ENCODE results near the gene ATG4A. TPM values are rescaled to one million over a fixed set of nuclear protein-coding genes. Genes with fewer than 3 reads are reported as not detected.
A peak's percentile ranks its signal among the peaks of the same experiment; 100 is the strongest.

Gene ATG4A
- polyA plus RNA-seq, 3 donors = 6.6 to 16.8 (median 16.6) TPM

DNA sequence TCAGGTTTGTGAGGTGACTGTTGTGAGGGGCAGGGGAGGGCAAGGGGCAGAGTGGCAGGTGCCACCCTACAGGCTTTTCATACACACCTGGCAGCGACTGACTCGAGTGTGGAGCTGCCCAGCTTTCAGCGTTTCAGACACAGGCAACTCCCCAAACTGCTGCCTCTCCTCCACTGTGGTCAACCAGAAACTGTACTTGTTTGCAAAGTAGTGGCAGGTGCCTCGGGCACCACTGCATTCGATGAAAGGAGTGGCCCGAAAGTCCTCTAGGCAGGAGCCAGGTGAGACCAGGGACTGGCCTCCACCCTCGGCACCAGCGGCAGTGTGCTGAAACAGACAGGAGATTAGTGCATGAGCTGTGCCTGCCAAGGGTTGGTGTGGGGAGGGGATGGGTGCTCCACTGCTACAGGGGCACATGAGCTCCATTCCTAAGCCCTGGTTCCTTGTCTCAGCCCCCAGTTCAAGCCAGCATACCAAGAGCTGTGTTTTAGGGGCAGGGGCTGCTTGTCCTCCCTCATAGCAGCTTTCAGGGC is 65.4 kb downstream of the ATG4A start:
- Histone ChIP-seq H3K27me3 (ENCODE audit: control insufficient read depth in 2 of 2, insufficient read depth in 2 of 2, low read length in 2 of 2) (no peaks in the 10 kb centered on the region), H4K20me1 (ENCODE audit: insufficient read depth, low read length) (no peaks in the 10 kb centered on the region), H3K4me2 (replicated peaks; ENCODE audit: extremely low read depth, low read length, poor library complexity, severe bottlenecking) (no peak overlapping the region), H3K4me1 (ENCODE audit: control insufficient read depth in 1 of 2, insufficient read depth in 2 of 2, low read length in 2 of 2) (no peaks in the 10 kb centered on the region), H2AFZ (ENCODE audit: insufficient read depth, low read depth, low read length, poor library complexity, severe bottlenecking) (no peak overlapping the region), H3K79me2 (ENCODE audit: insufficient read depth, low read length) (no peaks in the 10 kb centered on the region), H3K36me3 (replicated peaks in 1 of 2; ENCODE audit: control insufficient read depth in 1 of 2, insufficient read depth in 2 of 2, low read length in 2 of 2) (peaks cover 12 to 23% of the 10 kb centered on the region in 2 donors), H3K27ac (ENCODE audit: low read depth in 1 of 2, low read length in 2 of 2) (no peak overlapping the region), H3K9me3 (replicated peaks in 1 of 2; ENCODE audit: control insufficient read depth in 1 of 2, insufficient read depth in 1 of 2, low read length in 2 of 2) (no peaks in the 10 kb centered on the region), H3K9ac (ENCODE audit: insufficient read depth, low read length, poor library complexity, severe bottlenecking) (no peak overlapping the region), H3K4me3 (replicated peaks in 1 of 3; ENCODE audit: low read depth in 2 of 3, low read length in 3 of 3) (no peak overlapping the region)
- no peak for DNase-seq
- H3K27me3 Mint-ChIP-seq (ENCODE audit: low read depth in 3 of 3) = peaks cover 0 to 9% (median 0%) of the 10 kb centered on the region in 3 donors
- H3K9me3 Mint-ChIP-seq = no peaks in the 10 kb centered on the region
- H3K4me3 Mint-ChIP-seq = no peak overlapping the region
- H3K36me3 Mint-ChIP-seq = peaks cover 19 to 29% of the 10 kb centered on the region in 2 donors
- WGBS (ENCODE audit: insufficient coverage) = 96% methylated on average over 5 of the region's 8 CpGs
- no peaks in the 10 kb centered on the region for H3K4me1 Mint-ChIP-seq
- peak overlapping the region in 1 of 7 donors; percentile 37 for H3K27ac Mint-ChIP-seq
- intact Hi-C loops (cut with micrococcal nuclease) = no loop called here
- TF ChIP-seq CTCF (IDR thresholded peaks at IDR 0.05) = no peak

- H3K4me3 Mint-ChIP-seq = no peak overlapping the region
Observed at GRCh38 chrX:108157628-108158027, 66.0 kb downstream of the ATG4A start.

More at GRCh38 chrX:108157628-108158027, 66.0 kb downstream of the ATG4A start:
- Histone ChIP-seq H3K9ac (ENCODE audit: insufficient read depth, low read length, poor library complexity, severe bottlenecking) (no peak overlapping the region), H2AFZ (ENCODE audit: insufficient read depth, low read depth, low read length, poor library complexity, severe bottlenecking) (no peak overlapping the region), H3K4me1 (ENCODE audit: control insufficient read depth in 1 of 2, insufficient read depth in 2 of 2, low read length in 2 of 2) (no peaks in the 10 kb centered on the region), H3K27ac (ENCODE audit: low read depth in 1 of 2, low read length in 2 of 2) (no peak overlapping the region), H3K27me3 (ENCODE audit: control insufficient read depth in 2 of 2, insufficient read depth in 2 of 2, low read length in 2 of 2) (no peaks in the 10 kb centered on the region), H4K20me1 (ENCODE audit: insufficient read depth, low read length) (no peaks in the 10 kb centered on the region), H3K4me2 (replicated peaks; ENCODE audit: extremely low read depth, low read length, poor library complexity, severe bottlenecking) (no peak overlapping the region), H3K36me3 (replicated peaks in 1 of 2; ENCODE audit: control insufficient read depth in 1 of 2, insufficient read depth in 2 of 2, low read length in 2 of 2) (peaks cover 12 to 17% of the 10 kb centered on the region in 2 donors), H3K79me2 (ENCODE audit: insufficient read depth, low read length) (no peaks in the 10 kb centered on the region), H3K9me3 (replicated peaks in 1 of 2; ENCODE audit: control insufficient read depth in 1 of 2, insufficient read depth in 1 of 2, low read length in 2 of 2) (no peaks in the 10 kb centered on the region), H3K4me3 (replicated peaks in 1 of 3; ENCODE audit: low read depth in 2 of 3, low read length in 3 of 3) (no peak overlapping the region)
- intact Hi-C loops (cut with micrococcal nuclease) = no loop called here
- WGBS (ENCODE audit: insufficient coverage) = no CpG with 5 or more reads among the region's 3 CpGs
- H3K36me3 Mint-ChIP-seq = peaks cover 19 to 28% of the 10 kb centered on the region in 2 donors
- no peak overlapping the region for H3K27ac Mint-ChIP-seq
- H3K27me3 Mint-ChIP-seq (ENCODE audit: low read depth in 3 of 3) = peaks cover 0 to 11% (median 0%) of the 10 kb centered on the region in 3 donors
- peaks cover 2% of the 10 kb centered on the region for H3K4me1 Mint-ChIP-seq
- H3K9me3 Mint-ChIP-seq = no peaks in the 10 kb centered on the region
- DNase-seq = no peak
- TF ChIP-seq CTCF (IDR thresholded peaks at IDR 0.05) = no peak

Measured in CD14-positive monocyte (primary cell).